HG03060 (cell line): ENCODE measurements around the gene HECW1.

Source experiments
- ATAC-seq: cut with Tn5 transposase; IDR thresholded peaks from one replicate; pipeline ENCODE4 v1.9.1; 2021; ENCODE audit warnings: low read depth, moderate number of reproducible peaks; ENCODE audit not compliant: unreplicated experiment

HECW1 gene

GRCh38 chr7:43398831-43399230 is 286.4 kb downstream of the HECW1 start:
- ATAC-seq = no peak

GRCh38 chr7:43405948-43406347 is 293.5 kb downstream of the HECW1 start:
- ATAC-seq = no peak

GRCh38 chr7:43406961-43407360 is 294.5 kb downstream of the HECW1 start:
- ATAC-seq = no peak

- ATAC-seq = no peak
Measured at GRCh38 chr7:43408981-43409380, 296.5 kb downstream of the HECW1 start.

GRCh38 chr7:43417455-43417854 is 305.0 kb downstream of the HECW1 start:
- no peak for ATAC-seq

GRCh38 chr7:43430411-43430810 is 318.0 kb downstream of the HECW1 start:
- no peak for ATAC-seq

GRCh38 chr7:43431020-43431595 is 318.7 kb downstream of the HECW1 start:
- no peak for ATAC-seq

- no peak for ATAC-seq
Measured at GRCh38 chr7:43433639-43434038, 321.2 kb downstream of the HECW1 start.

- ATAC-seq = no peak
Measured at GRCh38 chr7:43437001-43437400, 324.6 kb downstream of the HECW1 start.

GRCh38 chr7:43438897-43439479 is 326.5 kb downstream of the HECW1 start:
- ATAC-seq = no peak

- no peak for ATAC-seq
Measured at GRCh38 chr7:43439631-43440401, 327.4 kb downstream of the HECW1 start.

- no peak for ATAC-seq
Measured at GRCh38 chr7:43441231-43442130, 329.0 kb downstream of the HECW1 start.

- no peak for ATAC-seq
Measured at GRCh38 chr7:43443381-43443780, 330.9 kb downstream of the HECW1 start.

GRCh38 chr7:43444711-43445578 is 332.5 kb downstream of the HECW1 start:
- no peak for ATAC-seq

- no peak for ATAC-seq
Measured at GRCh38 chr7:43449577-43449976, 337.1 kb downstream of the HECW1 start.

GRCh38 chr7:43450894-43451293 is 338.4 kb downstream of the HECW1 start:
- no peak for ATAC-seq

- ATAC-seq = no peak
Measured at GRCh38 chr7:43454936-43455518, 342.6 kb downstream of the HECW1 start.

- ATAC-seq = no peak
Measured at GRCh38 chr7:43456200-43456599, 343.8 kb downstream of the HECW1 start.

- no peak for ATAC-seq
Measured at GRCh38 chr7:43458330-43459018, 346.0 kb downstream of the HECW1 start.
